Activated gamma-delta T cell treated with Interleukin-2 at 50 U/mL for 16 hours (primary cell): ENCODE data around the gene PYURF.

Experiments used
- DNase-seq: peaks from one replicate; pipeline ENCODE4 v3.0.0-alpha.2; 2020

The PYURF gene

GRCh38 chr4:88523325-88524129 lies at the start of gene PYURF:
Gene PYURF, minus strand, starts transcription at chr4:88523776. Its CDS starts 76 bp downstream, at chr4:88523700.
- DNase-seq: peak; percentile 62

- no peak for DNase-seq
These were observed 46.4 kb upstream of the PYURF start for GRCh38 chr4:88570001-88570400.

- DNase-seq: no peak
These were observed 44.0 kb upstream of the PYURF start for GRCh38 chr4:88567591-88567990.

- no peak for DNase-seq
These were observed 26.2 kb upstream of the PYURF start for GRCh38 chr4:88549815-88550214.

- peak; percentile 74 for DNase-seq
These were observed 15.9 kb upstream of the PYURF start for GRCh38 chr4:88539322-88540068.

GRCh38 chr4:88537709-88538108 lies 14.1 kb upstream of the PYURF start:
- no peak for DNase-seq

- no peak for DNase-seq
These were observed 11.6 kb upstream of the PYURF start for GRCh38 chr4:88535090-88535755.

- no peak for DNase-seq
These were observed 10.6 kb upstream of the PYURF start for GRCh38 chr4:88533937-88534750.

- DNase-seq: no peak
These were observed 9.7 kb upstream of the PYURF start for GRCh38 chr4:88533088-88533790.

- no peak for DNase-seq
These were observed 8.0 kb upstream of the PYURF start for GRCh38 chr4:88531549-88531948.

GRCh38 chr4:88528861-88529260 lies 5.3 kb upstream of the PYURF start:
- DNase-seq: no peak

GRCh38 chr4:88527787-88528186 lies 4.2 kb upstream of the PYURF start:
- no peak for DNase-seq

- no peak for DNase-seq
These were observed 2.7 kb upstream of the PYURF start for GRCh38 chr4:88526221-88526815.

GRCh38 chr4:88524171-88524570 lies 595 bp upstream of the PYURF start:
- DNase-seq: no peak

- no peak for DNase-seq
These were observed 763 bp downstream of the PYURF start for GRCh38 chr4:88522702-88523324.

- DNase-seq: no peak
These were observed 4.7 kb downstream of the PYURF start for GRCh38 chr4:88518911-88519310.

- no peak for DNase-seq
These were observed 5.8 kb downstream of the PYURF start for GRCh38 chr4:88517825-88518224.

GRCh38 chr4:88516746-88517145 lies 6.8 kb downstream of the PYURF start:
- DNase-seq: no peak

- no peak for DNase-seq
These were observed 8.7 kb downstream of the PYURF start for GRCh38 chr4:88514557-88515511.

GRCh38 chr4:88511236-88511635 lies 12.3 kb downstream of the PYURF start:
- DNase-seq: no peak
